Measurements from ENCODE around the gene MEMO1.

GRCh38 chr2:31888550-31888949 lies 122.3 kb downstream of the MEMO1 start:
- no peak for TF ChIP-seq CTCF (conservative IDR thresholded peaks at IDR 0.05; ENCODE audit: low read depth, low read length)
- TF ChIP-seq EZH2 (IDR thresholded peaks at IDR 0.05; ENCODE audit: borderline replicate concordance, low read depth, low read length, poor library complexity, severe bottlenecking) = no peak
